ENCODE data around the gene PTPN2.

- no peak for TF ChIP-seq POLR2A (conservative IDR thresholded peaks at IDR 0.05)
- TF ChIP-seq EGR1 (conservative IDR thresholded peaks at IDR 0.05): no peak
- TF ChIP-seq CTCF (IDR thresholded peaks at IDR 0.05 in 2 of 3, conservative IDR thresholded peaks at IDR 0.05 in 1 of 3; ENCODE audit: insufficient read depth in 2 of 3, low read depth in 1 of 3, low read length in 3 of 3): no peak
- no peak for TF ChIP-seq ZC3H11A (IDR thresholded peaks at IDR 0.05; ENCODE audit: low read depth, low read length)
- TF ChIP-seq SMC3 (conservative IDR thresholded peaks at IDR 0.05; ENCODE audit: insufficient read depth, low read depth, low read length): no peak
- no peak for TF ChIP-seq NRF1 (conservative IDR thresholded peaks at IDR 0.05 in 1 of 2, IDR thresholded peaks at IDR 0.05 in 1 of 2)
- no peak for TF ChIP-seq ZNF175 (CRISPR knock-in tag; IDR thresholded peaks at IDR 0.05; ENCODE audit: low read depth)
- no peak for TF ChIP-seq CBX2 (IDR thresholded peaks at IDR 0.05; ENCODE audit: insufficient read depth, low read length, poor library complexity, severe bottlenecking)
- no peak for TF ChIP-seq CHD1 (IDR thresholded peaks at IDR 0.05; ENCODE audit: low read length)
- TF ChIP-seq POLR2AphosphoS5 (IDR thresholded peaks at IDR 0.05; ENCODE audit: control insufficient read depth, insufficient read depth, low read depth, low read length): no peak
- no peak for TF ChIP-seq RFX5 (IDR thresholded peaks at IDR 0.05; ENCODE audit: low read depth, low read length)
These were observed 37.1 kb upstream of the PTPN2 start for GRCh38 chr18:12921178-12921577.

All from K562 (cell line).